Measurements from ENCODE around the gene MTRFR. TPM values are rescaled to one million over a fixed set of nuclear protein-coding genes. Genes with fewer than 3 reads are reported as not detected.
A peak's percentile ranks its signal among the peaks of the same experiment; 100 is the strongest.
"Not testable (repeated sequence)": the region's sequence is repeated elsewhere in the genome, so short reads cannot be mapped to it uniquely, and the experiment has no call there.

MTRFR gene
- polyA plus RNA-seq (2012; ENCODE audit: low read depth, missing spikeins): 7.4 TPM

GRCh38 chr12:123232807-123233504 is at the start of gene MTRFR, which contains the start of gene MPHOSPH9:
MTRFR (plus strand) TSS chr12:123233436; CDS start chr12:123253675, 20,239 bp downstream.
MPHOSPH9 (minus strand) TSS chr12:123233141; CDS start chr12:123230364, 2,777 bp downstream.
- TF ChIP-seq POLR2A (IDR thresholded peaks at IDR 0.05; ENCODE audit: low read depth, low read length): peak; percentile 99
- TF ChIP-seq TAF1 (IDR thresholded peaks at IDR 0.05; ENCODE audit: low read depth, low read length): peak; percentile 93
- TF ChIP-seq SPI1 (IDR thresholded peaks at IDR 0.05; ENCODE audit: low read depth, low read length): no peak
- TF ChIP-seq POU2F2 (IDR thresholded peaks at IDR 0.05; ENCODE audit: low read depth, low read length): peak; percentile 91
- peak; percentile 99 for TF ChIP-seq POLR2AphosphoS5 (IDR thresholded peaks at IDR 0.05; ENCODE audit: low read depth, low read length)
- peak; percentile 12 for TF ChIP-seq PAX5 (IDR thresholded peaks at IDR 0.05; ENCODE audit: insufficient read depth, low read length, severe bottlenecking)
- FAIRE-seq: peak; percentile 96
- DNase-seq (ENCODE audit: insufficient read length, low spot score): peak; percentile 86

GRCh38 chr12:123187637-123188036 is 45.6 kb upstream of the MTRFR start:
- TF ChIP-seq SPI1 (IDR thresholded peaks at IDR 0.05; ENCODE audit: low read depth, low read length) (no peak), POLR2AphosphoS5 (IDR thresholded peaks at IDR 0.05; ENCODE audit: low read depth, low read length) (no peak), POU2F2 (IDR thresholded peaks at IDR 0.05; ENCODE audit: low read depth, low read length) (no peak), PAX5 (IDR thresholded peaks at IDR 0.05; ENCODE audit: insufficient read depth, low read length, severe bottlenecking) (no peak), POLR2A (IDR thresholded peaks at IDR 0.05; ENCODE audit: low read depth, low read length) (no peak), TAF1 (IDR thresholded peaks at IDR 0.05; ENCODE audit: low read depth, low read length) (no peak)
- FAIRE-seq: no peak
- DNase-seq (ENCODE audit: insufficient read length, low spot score): no peak

- TF ChIP-seq POLR2AphosphoS5 (IDR thresholded peaks at IDR 0.05; ENCODE audit: low read depth, low read length) (no peak), TAF1 (IDR thresholded peaks at IDR 0.05; ENCODE audit: low read depth, low read length) (no peak)
- no peak for DNase-seq (ENCODE audit: insufficient read length, low spot score)
- FAIRE-seq: no peak
Observed at GRCh38 chr12:123199936-123200335, 33.3 kb upstream of the MTRFR start.

GRCh38 chr12:123200414-123200813 is 32.8 kb upstream of the MTRFR start:
- TF ChIP-seq TAF1 (IDR thresholded peaks at IDR 0.05; ENCODE audit: low read depth, low read length) (no peak), POU2F2 (IDR thresholded peaks at IDR 0.05; ENCODE audit: low read depth, low read length) (no peak), PAX5 (IDR thresholded peaks at IDR 0.05; ENCODE audit: insufficient read depth, low read length, severe bottlenecking) (no peak), SPI1 (IDR thresholded peaks at IDR 0.05; ENCODE audit: low read depth, low read length) (no peak), POLR2A (IDR thresholded peaks at IDR 0.05; ENCODE audit: low read depth, low read length) (no peak), POLR2AphosphoS5 (IDR thresholded peaks at IDR 0.05; ENCODE audit: low read depth, low read length) (no peak)
- FAIRE-seq (no peak), DNase-seq (ENCODE audit: insufficient read length, low spot score) (no peak)

- DNase-seq (ENCODE audit: insufficient read length, low spot score); FAIRE-seq: not testable (repeated sequence)
Observed at GRCh38 chr12:123206794-123207193, 26.4 kb upstream of the MTRFR start.

GRCh38 chr12:123207815-123208214 is 25.4 kb upstream of the MTRFR start:
- FAIRE-seq: not testable (repeated sequence)

GRCh38 chr12:123223241-123223668 is 10.0 kb upstream of the MTRFR start:
- peak; percentile 87 for FAIRE-seq
- TF ChIP-seq POLR2A (IDR thresholded peaks at IDR 0.05; ENCODE audit: low read depth, low read length) (no peak), POU2F2 (IDR thresholded peaks at IDR 0.05; ENCODE audit: low read depth, low read length) (peak; percentile 48; the same call in 1 of the 2 replicates), TAF1 (IDR thresholded peaks at IDR 0.05; ENCODE audit: low read depth, low read length) (no peak), SPI1 (IDR thresholded peaks at IDR 0.05; ENCODE audit: low read depth, low read length) (0 out of 2 replicates have a peak, but pooled peaks have one; percentile 19), POLR2AphosphoS5 (IDR thresholded peaks at IDR 0.05; ENCODE audit: low read depth, low read length) (no peak), PAX5 (IDR thresholded peaks at IDR 0.05; ENCODE audit: insufficient read depth, low read length, severe bottlenecking) (no peak)
- DNase-seq (ENCODE audit: insufficient read length, low spot score): no peak

More at GRCh38 chr12:123207815-123208214, 25.4 kb upstream of the MTRFR start:
- DNase-seq (ENCODE audit: insufficient read length, low spot score): not testable (repeated sequence)

- FAIRE-seq: no peak
- DNase-seq (ENCODE audit: insufficient read length, low spot score): no peak
- no peak for TF ChIP-seq POLR2A (IDR thresholded peaks at IDR 0.05; ENCODE audit: low read depth, low read length)
- no peak for TF ChIP-seq PAX5 (IDR thresholded peaks at IDR 0.05; ENCODE audit: insufficient read depth, low read length, severe bottlenecking)
- TF ChIP-seq SPI1 (IDR thresholded peaks at IDR 0.05; ENCODE audit: low read depth, low read length): no peak
- TF ChIP-seq TAF1 (IDR thresholded peaks at IDR 0.05; ENCODE audit: low read depth, low read length): no peak
- TF ChIP-seq POU2F2 (IDR thresholded peaks at IDR 0.05; ENCODE audit: low read depth, low read length): no peak
- TF ChIP-seq POLR2AphosphoS5 (IDR thresholded peaks at IDR 0.05; ENCODE audit: low read depth, low read length): no peak
Observed at GRCh38 chr12:123225443-123225842, 7.8 kb upstream of the MTRFR start.

GRCh38 chr12:123227581-123228258 is 5.5 kb upstream of the MTRFR start:
- DNase-seq (ENCODE audit: insufficient read length, low spot score) (no peak), FAIRE-seq (no peak)
- TF ChIP-seq TAF1 (IDR thresholded peaks at IDR 0.05; ENCODE audit: low read depth, low read length): no peak
- no peak for TF ChIP-seq POLR2A (IDR thresholded peaks at IDR 0.05; ENCODE audit: low read depth, low read length)
- TF ChIP-seq POLR2AphosphoS5 (IDR thresholded peaks at IDR 0.05; ENCODE audit: low read depth, low read length): no peak
- TF ChIP-seq POU2F2 (IDR thresholded peaks at IDR 0.05; ENCODE audit: low read depth, low read length): no peak
- TF ChIP-seq SPI1 (IDR thresholded peaks at IDR 0.05; ENCODE audit: low read depth, low read length): no peak
- TF ChIP-seq PAX5 (IDR thresholded peaks at IDR 0.05; ENCODE audit: insufficient read depth, low read length, severe bottlenecking): no peak

GRCh38 chr12:123229051-123229450 is 4.2 kb upstream of the MTRFR start:
- no peak for TF ChIP-seq SPI1 (IDR thresholded peaks at IDR 0.05; ENCODE audit: low read depth, low read length)
- no peak for TF ChIP-seq POU2F2 (IDR thresholded peaks at IDR 0.05; ENCODE audit: low read depth, low read length)
- no peak for TF ChIP-seq POLR2A (IDR thresholded peaks at IDR 0.05; ENCODE audit: low read depth, low read length)
- no peak for TF ChIP-seq TAF1 (IDR thresholded peaks at IDR 0.05; ENCODE audit: low read depth, low read length)
- no peak for TF ChIP-seq PAX5 (IDR thresholded peaks at IDR 0.05; ENCODE audit: insufficient read depth, low read length, severe bottlenecking)
- TF ChIP-seq POLR2AphosphoS5 (IDR thresholded peaks at IDR 0.05; ENCODE audit: low read depth, low read length): no peak
- no peak for FAIRE-seq
- no peak for DNase-seq (ENCODE audit: insufficient read length, low spot score)
